Loucy (cell line): Measurements from ENCODE around the gene FOXK1.

Source experiments
- H2AFZ ChIP-seq: fragments of 200-600 bp; sonication (generic); 2 replicates; pipeline ENCODE4 v1.6.0; 2016; ENCODE audit warnings: antibody characterized with exemption, mild to moderate bottlenecking, low read length, moderate library complexity
- H3F3A ChIP-seq: fragments of 200-600 bp; 2 replicates; pipeline ENCODE4 v1.6.0; 2016; ENCODE audit warnings: antibody characterized with exemption, low read depth, mild to moderate bottlenecking
- H3K27me3 ChIP-seq: fragments of 200-600 bp; sonication (generic); 2 replicates; pipeline ENCODE4 v1.6.1; 2014; ENCODE audit warnings: low read length, mild to moderate bottlenecking; ENCODE audit not compliant: insufficient read depth, poor library complexity, severe bottlenecking
- H3K36me3 ChIP-seq: fragments of 200-600 bp; sonication (generic); 2 replicates; pipeline ENCODE4 v1.6.1; 2016; ENCODE audit warnings: low read length; ENCODE audit not compliant: insufficient read depth
- H3K4me1 ChIP-seq: fragments of 200-600 bp; sonication (generic); 2 replicates; pipeline ENCODE4 v1.5.1; 2014; ENCODE audit warnings: low read length, mild to moderate bottlenecking; ENCODE audit not compliant: insufficient read depth, poor library complexity, severe bottlenecking
- H3K4me2 ChIP-seq: fragments of 200-600 bp; sonication (generic); 2 replicates; pipeline ENCODE4 v1.6.0; 2014; ENCODE audit warnings: antibody characterized with exemption, low read length, low read depth, mild to moderate bottlenecking; ENCODE audit not compliant: poor library complexity, severe bottlenecking
- H3K4me3 ChIP-seq: fragments of 200-600 bp; sonication (generic); 2 replicates; pipeline ENCODE4 v1.5.1; 2014; ENCODE audit warnings: low read length, mild to moderate bottlenecking, mixed read lengths; ENCODE audit not compliant: poor library complexity, severe bottlenecking
- H3K79me2 ChIP-seq: fragments of 200-600 bp; sonication (generic); 2 replicates; pipeline ENCODE4 v1.6.1; 2014; ENCODE audit warnings: low read length; ENCODE audit not compliant: insufficient read depth
- H3K9ac ChIP-seq: fragments of 200-600 bp; sonication (generic); 2 replicates; pipeline ENCODE4 v1.6.0; 2014; ENCODE audit warnings: mild to moderate bottlenecking, low read depth, low read length, moderate library complexity; ENCODE audit not compliant: poor library complexity, severe bottlenecking
- H3K9me2 ChIP-seq: fragments of 200-600 bp; sonication (generic); replicated peaks from 2 replicates; pipeline ENCODE4 v1.6.1; 2016; ENCODE audit warnings: low read depth, low read length, mixed read lengths
- H3K9me3 ChIP-seq: fragments of 200-600 bp; sonication (generic); 2 replicates; pipeline ENCODE4 v1.6.1; 2014; ENCODE audit warnings: mild to moderate bottlenecking, antibody characterized with exemption, low read length, low read depth; ENCODE audit not compliant: insufficient read depth
- H4K20me1 ChIP-seq: fragments of 200-600 bp; sonication (generic); 2 replicates; pipeline ENCODE4 v1.6.0; 2014; ENCODE audit warnings: antibody characterized with exemption, low read length, mild to moderate bottlenecking; ENCODE audit not compliant: insufficient read depth, poor library complexity, severe bottlenecking
- CTCF ChIP-seq: fragments of 200-600 bp; sonication (generic); conservative IDR thresholded peaks from 2 replicates; pipeline ENCODE4 v1.5.1; 2014; ENCODE audit warnings: mild to moderate bottlenecking, antibody characterized with exemption, low read length
- EZH2phosphoT487 ChIP-seq: fragments of 200-600 bp; IDR thresholded peaks from 2 replicates; pipeline ENCODE4 v1.6.1; 2018; ENCODE audit warnings: antibody characterized with exemption, mild to moderate bottlenecking, moderate library complexity, borderline replicate concordance

FOXK1 gene

GRCh38 chr7:4733936-4734528 is 51.9 kb downstream of the FOXK1 start:
- peaks cover 39% of the 10 kb centered on the region; the same call in 1 of the 2 replicates for H3K79me2 ChIP-seq

GRCh38 chr7:4734587-4735345 is 52.7 kb downstream of the FOXK1 start:
- Histone ChIP-seq H3K79me2 (peaks cover 36% of the 10 kb centered on the region; the same call in 1 of the 2 replicates), H3K4me2 (no peak overlapping the region), H3K4me1 (no peaks in the 10 kb centered on the region), H3K9me3 (no peaks in the 10 kb centered on the region), H3K27me3 (no peaks in the 10 kb centered on the region), H3K9ac (no peak overlapping the region), H2AFZ (no peak overlapping the region), H4K20me1 (peaks cover 31% of the 10 kb centered on the region), H3K9me2 (no peaks in the 10 kb centered on the region), H3F3A (no peaks in the 10 kb centered on the region), H3K36me3 (peaks cover 4% of the 10 kb centered on the region; the same call in 1 of the 2 replicates), H3K4me3 (no peak overlapping the region)
- no peak for TF ChIP-seq EZH2phosphoT487
- TF ChIP-seq CTCF: no peak

More at GRCh38 chr7:4733936-4734528, 51.9 kb downstream of the FOXK1 start:
- Histone ChIP-seq H4K20me1 (peaks cover 27% of the 10 kb centered on the region), H3K27me3 (no peaks in the 10 kb centered on the region), H3F3A (no peaks in the 10 kb centered on the region), H3K9ac (no peak overlapping the region), H3K4me3 (no peak overlapping the region), H3K9me2 (no peaks in the 10 kb centered on the region), H3K9me3 (no peaks in the 10 kb centered on the region), H3K4me2 (no peak overlapping the region), H3K4me1 (no peaks in the 10 kb centered on the region), H3K36me3 (peaks cover 4% of the 10 kb centered on the region; the same call in 1 of the 2 replicates), H2AFZ (no peak overlapping the region)
- TF ChIP-seq EZH2phosphoT487 (no peak), CTCF (no peak)

- peaks cover 21% of the 10 kb centered on the region; the same call in 1 of the 2 replicates for H3K36me3 ChIP-seq
- H3K79me2 ChIP-seq: peaks cover 17% of the 10 kb centered on the region; the same call in 1 of the 2 replicates
- no peaks in the 10 kb centered on the region for H3K27me3 ChIP-seq
- no peak overlapping the region for H3K9ac ChIP-seq
- no peak overlapping the region for H2AFZ ChIP-seq
- H3K9me2 ChIP-seq: no peaks in the 10 kb centered on the region
- H4K20me1 ChIP-seq: peaks cover 23% of the 10 kb centered on the region
- TF ChIP-seq CTCF (no peak), EZH2phosphoT487 (no peak)
- H3K4me3 ChIP-seq: no peak overlapping the region
- H3K9me3 ChIP-seq: no peaks in the 10 kb centered on the region
- no peaks in the 10 kb centered on the region for H3K4me1 ChIP-seq
- H3F3A ChIP-seq: no peaks in the 10 kb centered on the region
- H3K4me2 ChIP-seq: no peak overlapping the region
These were observed 55.2 kb downstream of the FOXK1 start for GRCh38 chr7:4737300-4737699.
